GM12878 (cell line): ENCODE results near the gene DLL1. TPM values are rescaled to one million over a fixed set of nuclear protein-coding genes. Genes with fewer than 3 reads are reported as not detected.

Experiments used
- ATF2 ChIP-seq: IDR thresholded peaks from 2 replicates; pipeline ENCODE4 v1.6.1; 2012; ENCODE audit warnings: low read length, inconsistent platforms
- CBFB ChIP-seq: IDR thresholded peaks from 2 replicates; pipeline ENCODE4 v1.6.1; 2016; ENCODE audit warnings: antibody characterized with exemption, low read depth
- IRF5 ChIP-seq: fragments of 450-650 bp; IDR thresholded peaks from 2 replicates; pipeline ENCODE4 v1.6.1; 2017; ENCODE audit warnings: borderline replicate concordance
- MEF2A ChIP-seq: IDR thresholded peaks from 2 replicates; pipeline ENCODE4 v1.6.1; 2011; ENCODE audit warnings: low read depth, mild to moderate bottlenecking, low read length, moderate library complexity; ENCODE audit not compliant: insufficient read depth
- MEF2B ChIP-seq: fragments of 450-650 bp; IDR thresholded peaks from 2 replicates; pipeline ENCODE4 v1.6.1; 2018; ENCODE audit warnings: mild to moderate bottlenecking, moderate library complexity; ENCODE audit not compliant: partially characterized antibody, poor library complexity, severe bottlenecking
- MYC ChIP-seq: IDR thresholded peaks from 2 replicates; pipeline ENCODE4 v1.6.1; 2011; ENCODE audit warnings: mild to moderate bottlenecking, low read length, moderate library complexity, inconsistent platforms; ENCODE audit not compliant: insufficient read depth, insufficient replicate concordance, insufficient read length, severe bottlenecking
- NFIC ChIP-seq: IDR thresholded peaks from 2 replicates; pipeline ENCODE4 v1.6.1; 2012; ENCODE audit warnings: low read depth, mild to moderate bottlenecking, inconsistent platforms, low read length, moderate library complexity
- PAX8 ChIP-seq: fragments of 450-650 bp; IDR thresholded peaks from 2 replicates; pipeline ENCODE4 v1.6.1; 2017; ENCODE audit warnings: mild to moderate bottlenecking, moderate library complexity
- RAD51 ChIP-seq: fragments of 450-650 bp; IDR thresholded peaks from 2 replicates; pipeline ENCODE4 v1.6.1; 2016; ENCODE audit warnings: moderate library complexity, mild to moderate bottlenecking, inconsistent platforms
- RELA ChIP-seq: fragments of 450-650 bp; IDR thresholded peaks from 2 replicates; pipeline ENCODE4 v1.8.0; 2014; ENCODE audit warnings: borderline replicate concordance; ENCODE audit not compliant: partially characterized antibody
- SMARCA5 ChIP-seq: fragments of 450-650 bp; IDR thresholded peaks from 2 replicates; pipeline ENCODE4 v1.6.1; 2017; ENCODE audit warnings: mild to moderate bottlenecking
- SUZ12 ChIP-seq: fragments of 200-600 bp; sonication (generic); IDR thresholded peaks from one replicate; pipeline ENCODE4 v1.6.1; 2018; ENCODE audit warnings: antibody characterized with exemption, mild to moderate bottlenecking; ENCODE audit not compliant: unreplicated experiment
- USF1 ChIP-seq: IDR thresholded peaks from 2 replicates; pipeline ENCODE4 v1.6.1; 2011; ENCODE audit warnings: borderline replicate concordance, low read depth, mild to moderate bottlenecking, moderate library complexity, mixed read lengths, low read length; ENCODE audit not compliant: insufficient read depth; ENCODE audit errors: extremely low read length
- USF2 ChIP-seq: IDR thresholded peaks from 2 replicates; pipeline ENCODE4 v1.6.1; 2011; ENCODE audit warnings: low read depth, low read length, improper control_type of control experiment, borderline replicate concordance
- ZNF207 ChIP-seq: fragments of 450-650 bp; IDR thresholded peaks from 2 replicates; pipeline ENCODE4 v1.6.1; 2014; ENCODE audit warnings: antibody characterized with exemption, mild to moderate bottlenecking, borderline replicate concordance
- polyA plus RNA-seq, 11 experiments: library from polyadenylated mRNA; depleted of rRNA in 4 of 11; unstranded in 6 of 11; stranded (reverse) in 5 of 11; fragments of >200 nt; fragmentation: Nextera tagmentation in 4 of 11; fragmentation: Illumina TruSeq in 1 of 11; extraction: Ambion mirVana in 4 of 11; extraction: Trizol in 1 of 11; gene quantifications; 1 replicate in 1 of 11; 2 replicates in 10 of 11; pipeline versions ENCODE4 v1.2.1 to v1.2.3, GENCODE V29; 2011 to 2016; ENCODE audit warnings: inconsistent platforms in 2 of 11, missing spikeins in 2 of 11, low read depth in 1 of 11
- total RNA-seq, 4 experiments: library from RNA; depleted of rRNA in 3 of 4; stranded (reverse); fragments of >200 nt in 3 of 4; fragmentation: Illumina TruSeq in 1 of 4; extraction: Trizol in 1 of 4; gene quantifications; 2 replicates each; pipeline versions ENCODE4 v1.2.1 to v1.2.3, GENCODE V29; 2013 to 2021

DLL1 gene
- total and polyA plus RNA-seq, 10 of the 15 experiments (the other 5 are each of a cell fraction or from before 2014, with no cell fraction given) = 0.02 to 0.80 (median 0.19) TPM

- TF ChIP-seq USF1 (no peak), MEF2A (no peak), ATF2 (no peak), RAD51 (no peak), PAX8 (no peak), RELA (no peak), MYC (no peak), IRF5 (no peak), NFIC (no peak), USF2 (no peak), SMARCA5 (no peak), MEF2B (no peak), SUZ12 (no peak), ZNF207 (no peak), CBFB (no peak)
These were observed 2.1 kb downstream of the DLL1 start (continued) for GRCh38 chr6:170288852-170289179.
